ENCODE results near the gene TRMT10A.
A peak's percentile ranks its signal among the peaks of the same experiment; 100 is the strongest.

TRMT10A gene

GRCh38 chr4:99563310-99564186 lies at the start of gene TRMT10A:
TSS of gene TRMT10A (minus strand) at chr4:99564039. CDS start at chr4:99559338, 4,701 bp downstream.
- FAIRE-seq, result peak; percentile 85

- FAIRE-seq, result no peak
These were observed 48.9 kb upstream of the TRMT10A start for GRCh38 chr4:99612704-99613103.

- FAIRE-seq, result no peak
These were observed 48.4 kb upstream of the TRMT10A start for GRCh38 chr4:99612281-99612680.

GRCh38 chr4:99610605-99611175 lies 46.9 kb upstream of the TRMT10A start:
- FAIRE-seq, result no peak

GRCh38 chr4:99608417-99608816 lies 44.6 kb upstream of the TRMT10A start:
- no peak for FAIRE-seq

GRCh38 chr4:99606716-99607115 lies 42.9 kb upstream of the TRMT10A start:
- no peak for FAIRE-seq

- no peak for FAIRE-seq
These were observed 31.0 kb upstream of the TRMT10A start for GRCh38 chr4:99594818-99595217.

- no peak for FAIRE-seq
These were observed 30.2 kb upstream of the TRMT10A start for GRCh38 chr4:99593781-99594641.

- no peak for FAIRE-seq
These were observed 27.9 kb upstream of the TRMT10A start for GRCh38 chr4:99591757-99592156.

GRCh38 chr4:99587803-99588202 lies 24.0 kb upstream of the TRMT10A start:
- no peak for FAIRE-seq

- FAIRE-seq, result no peak
These were observed 23.5 kb upstream of the TRMT10A start for GRCh38 chr4:99587309-99587708.

- peak; percentile 28 for FAIRE-seq
These were observed 23.0 kb upstream of the TRMT10A start for GRCh38 chr4:99586797-99587196.

- FAIRE-seq, result no peak
These were observed 22.5 kb upstream of the TRMT10A start for GRCh38 chr4:99586322-99586721.

- FAIRE-seq, result no peak
These were observed 21.7 kb upstream of the TRMT10A start for GRCh38 chr4:99585516-99585915.

- no peak for FAIRE-seq
These were observed 14.9 kb upstream of the TRMT10A start for GRCh38 chr4:99578714-99579113.

- FAIRE-seq, result no peak
These were observed 10.9 kb upstream of the TRMT10A start, which contains the start of gene MTTP for GRCh38 chr4:99574530-99575324. TSS of gene MTTP (plus strand) at chr4:99574824. CDS start at chr4:99574910, 86 bp downstream.

- no peak for FAIRE-seq
These were observed 10.0 kb upstream of the TRMT10A start for GRCh38 chr4:99573735-99574368.

- FAIRE-seq, result no peak
These were observed 8.8 kb upstream of the TRMT10A start for GRCh38 chr4:99572527-99573240.

- FAIRE-seq, result peak; percentile 68
These were observed 8.0 kb upstream of the TRMT10A start for GRCh38 chr4:99571883-99572282.

- no peak for FAIRE-seq
These were observed 1.1 kb upstream of the TRMT10A start for GRCh38 chr4:99564921-99565320.

GRCh38 chr4:99552872-99553271 lies 11.0 kb downstream of the TRMT10A start:
- no peak for FAIRE-seq
